GM21717 (cell line): ENCODE data around the gene HIVEP2.

Source experiments
- ATAC-seq: cut with Tn5 transposase; IDR thresholded peaks from one replicate; pipeline ENCODE4 v1.9.1; 2021; ENCODE audit warnings: mild to moderate bottlenecking, moderate library complexity; ENCODE audit not compliant: unreplicated experiment

Gene HIVEP2

DNA sequence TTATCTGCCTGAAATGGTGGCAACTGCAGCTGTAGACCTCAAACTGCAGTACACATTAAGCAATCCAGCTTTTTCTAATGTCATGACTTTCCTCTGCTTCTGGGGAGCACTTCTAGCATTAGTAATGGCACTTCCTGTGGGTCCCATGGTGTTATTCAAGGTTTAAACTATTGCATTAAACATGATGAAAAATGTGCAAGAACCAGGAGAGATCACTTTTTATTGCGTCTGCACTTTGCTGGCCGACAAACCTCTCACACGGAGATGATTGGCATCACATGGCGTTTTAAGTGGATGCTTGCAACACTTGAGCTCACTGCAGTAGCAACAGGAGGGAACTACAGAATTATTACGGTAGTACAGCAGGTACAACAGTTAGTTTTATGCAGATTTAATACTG is 148.4 kb downstream of the HIVEP2 start:
- ATAC-seq: no peak

DNA sequence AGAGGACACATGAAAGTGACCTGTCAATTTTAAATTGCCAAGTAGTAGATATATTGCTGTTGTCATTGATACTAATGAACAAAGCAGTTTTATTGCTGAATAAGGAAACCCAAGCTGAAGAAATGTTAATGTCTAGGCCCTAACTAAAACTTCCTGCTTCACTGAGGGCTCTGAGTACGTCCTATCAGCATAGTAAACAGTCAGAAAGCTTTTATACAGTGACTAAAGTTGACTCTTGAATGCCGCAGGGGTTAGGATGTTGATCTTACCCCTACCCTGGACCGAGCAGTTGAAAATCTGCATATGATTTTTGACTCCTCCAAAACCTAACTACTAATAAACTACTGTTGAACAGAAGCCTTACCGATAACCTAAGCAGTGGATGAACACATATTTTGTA is 149.0 kb downstream of the HIVEP2 start:
- ATAC-seq: no peak

DNA sequence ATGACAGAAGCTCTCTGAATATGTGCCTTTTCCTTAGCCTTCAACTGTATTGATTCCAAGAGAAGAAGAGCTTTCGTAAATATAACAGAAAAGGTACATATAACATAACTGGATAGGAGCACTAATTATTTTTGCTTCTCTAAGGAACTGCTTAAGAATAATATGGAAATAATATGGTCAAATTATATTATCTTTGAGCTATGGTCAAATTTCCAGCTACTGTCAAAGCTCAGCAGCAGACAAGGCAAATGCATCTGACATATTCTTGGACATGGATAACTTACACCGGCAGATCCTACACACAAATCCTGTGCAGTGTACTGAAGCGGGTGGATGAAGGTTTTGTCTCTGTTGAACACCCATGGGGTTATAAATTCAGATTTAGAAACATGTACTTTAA is 150.6 kb downstream of the HIVEP2 start:
- ATAC-seq: no peak

DNA sequence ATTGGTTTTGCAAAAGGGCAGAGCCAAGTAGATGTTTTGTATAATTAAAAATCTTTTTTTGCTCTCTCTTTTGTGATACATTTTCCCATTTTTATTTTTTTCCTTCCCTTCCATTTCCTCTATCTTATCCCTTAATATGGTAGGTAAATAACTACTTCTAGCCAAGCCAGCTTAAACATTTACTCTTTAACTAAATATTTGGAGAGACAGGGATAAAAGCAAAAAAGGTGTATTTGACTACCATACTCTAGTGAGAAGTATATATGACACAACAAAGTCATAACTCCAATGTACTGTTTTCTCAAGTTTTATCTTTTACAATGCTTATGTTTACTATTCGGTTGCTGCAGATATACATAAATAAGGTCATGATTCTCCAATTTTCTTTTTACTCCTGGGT is 154.7 kb downstream of the HIVEP2 start:
- no peak for ATAC-seq

DNA sequence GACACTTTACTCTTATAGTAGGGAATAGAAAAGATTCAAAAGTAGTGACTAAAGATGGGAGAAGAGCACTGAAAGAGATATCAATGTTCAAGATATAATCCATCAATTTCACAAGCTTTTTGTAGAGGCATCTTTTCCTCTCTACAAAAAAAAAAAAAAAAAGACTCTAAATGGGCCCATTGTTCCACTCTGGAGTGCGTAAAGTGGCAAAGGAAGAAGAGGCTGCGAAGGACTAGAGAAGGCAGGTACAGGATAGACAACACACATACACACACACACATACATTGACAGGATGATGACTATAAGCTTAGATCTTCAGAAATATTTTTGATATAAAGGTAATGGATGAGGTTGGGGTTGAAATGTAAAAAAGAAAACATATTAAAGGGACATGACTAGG is 157.6 kb downstream of the HIVEP2 start:
- no peak for ATAC-seq

DNA sequence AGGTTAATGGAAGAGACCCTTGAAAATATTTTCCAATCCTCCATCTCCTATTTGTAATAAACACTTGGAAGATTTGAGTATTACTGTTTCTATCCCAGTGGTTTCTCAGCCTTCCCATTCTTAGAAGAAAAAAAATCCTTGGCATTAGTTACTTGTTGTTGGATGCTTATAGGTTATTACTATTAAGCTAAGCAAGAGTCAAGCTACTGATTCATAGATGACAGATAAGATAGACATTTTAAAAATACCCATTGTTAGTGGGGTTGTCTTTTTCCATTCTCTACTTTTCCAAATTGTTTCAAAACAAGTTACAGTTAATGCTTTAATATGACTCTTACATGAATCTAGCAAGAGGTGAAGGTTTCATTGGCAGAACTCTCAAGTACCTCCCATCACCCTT is 158.5 kb downstream of the HIVEP2 start:
- ATAC-seq: no peak

DNA sequence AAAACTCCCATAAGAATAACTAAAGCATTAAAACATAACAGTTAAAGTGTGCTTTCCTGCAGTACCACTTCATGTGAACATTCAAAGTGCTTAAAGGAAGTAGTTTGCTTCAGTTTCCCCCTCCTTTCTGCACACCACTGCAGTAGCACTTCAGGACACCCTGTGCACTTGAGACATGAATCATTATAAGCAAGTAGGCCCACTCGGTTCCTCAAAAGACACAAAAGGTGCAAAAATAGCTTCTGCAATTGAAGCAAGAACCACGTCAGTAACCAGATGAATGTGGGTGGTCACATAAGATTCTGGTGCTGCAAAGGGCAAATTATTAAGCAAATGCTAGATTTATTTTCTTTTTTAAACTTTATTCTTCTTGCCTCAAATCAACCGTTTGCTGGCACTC is 160.6 kb downstream of the HIVEP2 start:
- ATAC-seq: peak; percentile 99

DNA sequence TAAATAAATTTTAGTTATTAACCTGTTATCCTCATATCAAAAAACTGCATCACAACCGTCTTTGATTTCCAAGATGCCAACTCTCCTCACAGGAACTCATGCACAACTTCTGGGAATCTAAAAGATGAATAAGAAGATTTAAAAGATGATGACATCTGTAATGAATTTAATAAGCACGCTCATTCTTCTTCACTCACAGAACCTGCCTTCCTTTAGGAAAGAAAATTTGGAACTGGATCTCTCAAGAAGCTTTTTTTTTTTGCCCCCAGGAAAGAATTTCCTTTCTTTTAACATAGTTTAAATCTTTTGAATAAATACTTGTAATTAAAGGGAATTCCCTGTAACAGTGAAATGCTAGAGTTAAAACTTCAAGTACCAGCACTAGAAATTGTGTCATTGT is 161.5 kb downstream of the HIVEP2 start:
- no peak for ATAC-seq

DNA sequence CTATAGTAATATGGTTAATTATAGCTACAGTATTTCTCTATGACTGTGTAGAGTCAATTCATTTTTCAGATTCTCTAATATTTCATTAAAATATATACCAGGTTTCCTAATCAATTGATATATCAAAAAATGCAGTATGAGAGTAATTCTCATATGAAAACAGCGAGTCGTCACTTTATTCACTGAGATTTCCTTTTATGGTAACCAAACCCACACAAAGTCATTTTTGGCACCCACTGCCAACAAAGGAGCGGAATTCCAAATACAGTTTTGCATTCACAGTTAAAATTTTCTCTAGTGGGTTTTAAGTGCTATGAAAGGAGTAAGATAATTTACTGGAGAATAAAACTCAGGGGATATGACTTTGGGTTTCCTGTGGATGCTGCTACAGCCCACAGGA is 163.8 kb downstream of the HIVEP2 start:
- ATAC-seq: no peak

DNA sequence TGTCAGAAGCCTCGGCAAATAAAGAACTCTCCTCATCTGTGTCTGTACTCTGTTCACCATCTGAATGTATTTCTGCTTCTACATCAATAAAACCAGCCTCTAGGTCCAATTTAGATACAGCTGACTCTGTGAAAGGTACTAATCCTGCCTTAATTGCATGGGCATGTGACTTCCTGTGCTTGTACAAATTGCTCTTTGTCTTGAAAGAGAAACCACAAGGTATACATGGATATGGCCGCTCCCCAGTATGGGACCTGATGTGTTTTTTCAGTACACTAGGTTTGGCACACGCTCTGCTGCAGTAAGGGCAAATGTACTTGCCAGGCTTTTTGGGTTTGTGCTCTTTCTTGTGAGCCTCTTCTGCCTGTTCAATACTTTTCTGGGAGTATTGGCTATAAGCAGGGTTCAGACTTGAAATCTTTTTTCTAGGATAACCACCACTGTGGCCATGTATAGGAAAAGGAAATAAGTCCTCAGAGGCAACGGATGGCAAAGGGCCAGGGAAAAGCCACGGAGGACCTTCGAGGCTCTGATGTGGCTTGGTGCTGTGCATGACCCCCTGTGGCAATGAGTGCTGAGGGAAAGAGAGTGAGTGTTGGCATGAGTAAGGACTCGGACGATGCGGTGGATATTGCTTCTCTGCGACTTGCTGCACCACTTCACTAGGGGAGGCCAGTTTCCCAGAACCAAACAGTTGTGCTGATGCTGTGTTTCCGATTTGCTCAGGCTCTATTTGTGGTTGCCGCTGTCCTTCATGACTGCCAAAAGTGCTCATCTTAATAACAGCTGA is 170.9 kb downstream of the HIVEP2 start:
- ATAC-seq: no peak

DNA sequence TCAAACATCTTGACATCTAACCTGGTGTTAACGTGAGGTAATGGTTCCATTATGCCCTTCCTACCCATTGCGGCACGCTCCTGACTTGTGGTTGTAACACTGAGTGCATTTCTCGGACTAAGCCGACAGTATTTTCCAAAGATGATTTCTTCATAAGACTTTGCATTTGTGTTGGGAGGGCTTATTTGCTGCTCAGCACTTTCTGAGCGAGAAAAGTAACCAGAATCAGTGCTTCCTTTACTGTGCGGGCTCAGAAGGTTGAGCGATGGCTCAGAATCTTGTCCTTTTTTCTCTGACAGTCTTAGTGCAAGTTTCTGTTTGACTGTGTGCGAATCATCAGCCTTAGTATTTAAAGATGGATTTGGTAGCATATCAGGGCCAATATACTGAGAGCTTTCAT is 171.7 kb downstream of the HIVEP2 start:
- no peak for ATAC-seq

DNA sequence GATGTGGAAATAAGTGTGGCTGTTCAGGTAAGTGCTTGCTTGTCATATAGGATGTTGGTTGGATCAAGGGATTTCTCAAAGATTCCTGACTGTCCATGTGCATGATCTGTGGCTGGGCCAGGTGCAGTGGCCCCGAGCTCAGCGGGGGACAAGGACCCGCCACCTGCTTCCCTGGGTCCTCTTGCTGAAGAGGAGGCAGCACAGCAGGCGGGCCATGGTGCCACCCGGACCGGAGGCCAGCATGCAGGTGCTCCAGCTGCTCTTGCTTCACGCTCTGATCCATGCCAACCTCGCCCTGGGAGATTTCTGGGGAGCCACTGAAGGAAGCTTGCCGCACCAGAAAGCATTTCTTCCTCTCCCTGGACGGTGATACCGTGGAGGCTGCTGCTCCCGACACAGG is 173.8 kb downstream of the HIVEP2 start:
- no peak for ATAC-seq

DNA sequence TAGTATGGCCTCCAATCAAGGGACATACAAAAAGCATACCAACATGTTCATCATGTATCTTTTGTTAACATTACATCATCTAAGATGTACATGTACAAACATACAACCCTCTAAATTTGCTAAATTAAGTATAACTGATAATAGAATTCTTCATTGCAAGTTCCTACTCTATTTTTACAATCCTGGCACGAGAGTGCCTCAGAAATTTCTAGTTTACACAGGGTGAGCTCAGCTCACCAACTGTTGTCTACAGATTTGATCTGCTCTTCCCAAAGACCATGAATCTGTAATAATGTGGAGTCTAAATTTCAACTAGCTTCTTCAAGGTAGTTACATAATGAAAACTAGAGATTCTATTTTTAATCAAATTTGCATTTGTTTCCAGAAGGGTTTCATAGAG is 179.7 kb downstream of the HIVEP2 start:
- no peak for ATAC-seq

DNA sequence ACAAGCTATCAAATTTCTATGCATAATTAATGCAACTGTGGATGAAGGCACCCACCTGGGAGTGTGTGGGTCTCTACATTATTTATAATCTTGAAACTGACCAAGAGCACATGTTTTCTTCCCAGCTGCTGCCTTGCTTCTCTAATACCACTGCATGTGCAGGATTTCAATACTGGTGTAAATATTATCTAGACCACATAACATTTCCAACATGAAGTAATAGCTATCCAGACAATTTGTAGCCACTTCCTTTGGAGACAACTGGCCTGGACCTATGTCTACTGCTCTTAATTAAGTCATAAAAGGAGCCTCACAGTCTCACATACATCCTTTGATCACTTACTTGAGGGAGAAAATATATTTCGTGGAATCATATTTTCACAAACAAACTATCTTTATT is 180.7 kb downstream of the HIVEP2 start:
- ATAC-seq: no peak

DNA sequence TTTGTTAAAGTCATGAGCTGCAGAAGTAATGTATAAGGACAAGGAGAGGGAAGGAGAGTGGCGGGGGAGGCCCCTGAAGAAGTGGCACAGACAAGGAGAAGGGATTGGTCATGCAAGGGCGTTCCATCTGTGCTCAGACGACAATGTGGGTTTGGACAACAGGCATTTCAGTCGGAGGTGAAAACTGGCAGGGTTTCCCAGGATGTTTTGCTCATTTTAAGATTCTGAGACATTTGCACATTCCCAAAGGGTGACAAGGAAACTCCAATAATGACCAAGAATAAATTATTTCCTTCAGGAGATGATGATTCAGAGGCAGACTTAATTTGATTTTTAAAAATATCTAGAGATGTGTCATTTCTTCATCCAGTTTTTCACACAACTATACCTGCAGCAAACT is 181.8 kb downstream of the HIVEP2 start:
- no peak for ATAC-seq

DNA sequence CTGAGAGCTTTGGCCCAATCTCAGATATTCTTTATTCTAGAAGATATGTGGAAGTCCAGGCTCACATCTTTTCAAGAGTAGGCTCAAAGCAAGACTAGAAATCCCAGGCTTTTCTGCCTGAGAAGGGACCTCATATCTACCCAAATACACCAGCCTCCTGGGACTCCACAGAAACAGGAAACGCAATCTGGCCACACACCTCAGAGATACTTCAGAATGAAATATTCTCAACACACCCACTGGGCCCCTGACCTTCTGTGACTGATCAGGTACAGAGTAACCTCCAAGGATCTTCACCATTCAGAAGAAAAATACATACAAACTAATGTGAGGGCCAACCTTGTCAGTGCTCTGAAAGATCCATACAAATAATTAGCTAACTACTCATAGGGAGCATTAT is 183.2 kb downstream of the HIVEP2 start:
- ATAC-seq: no peak

DNA sequence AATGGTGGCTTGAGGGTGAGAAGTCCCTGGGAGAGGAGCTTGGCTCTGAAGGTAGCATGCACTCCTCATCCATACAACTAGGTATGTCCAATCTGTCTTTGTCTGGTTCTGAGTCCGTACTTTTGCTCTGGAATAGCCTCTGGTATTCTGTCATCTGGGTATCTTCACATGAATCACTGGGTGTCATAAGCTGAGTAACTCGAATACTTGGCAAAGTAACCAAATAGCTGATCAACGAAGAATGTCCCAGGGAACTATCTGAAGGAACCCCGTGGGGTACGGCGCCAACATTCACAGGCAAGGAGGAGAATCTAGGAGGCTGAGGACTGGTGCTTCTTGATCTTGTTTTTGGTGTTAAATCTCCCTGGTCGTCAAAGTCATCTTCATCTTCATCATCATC is 184.8 kb downstream of the HIVEP2 start:
- ATAC-seq: no peak

DNA sequence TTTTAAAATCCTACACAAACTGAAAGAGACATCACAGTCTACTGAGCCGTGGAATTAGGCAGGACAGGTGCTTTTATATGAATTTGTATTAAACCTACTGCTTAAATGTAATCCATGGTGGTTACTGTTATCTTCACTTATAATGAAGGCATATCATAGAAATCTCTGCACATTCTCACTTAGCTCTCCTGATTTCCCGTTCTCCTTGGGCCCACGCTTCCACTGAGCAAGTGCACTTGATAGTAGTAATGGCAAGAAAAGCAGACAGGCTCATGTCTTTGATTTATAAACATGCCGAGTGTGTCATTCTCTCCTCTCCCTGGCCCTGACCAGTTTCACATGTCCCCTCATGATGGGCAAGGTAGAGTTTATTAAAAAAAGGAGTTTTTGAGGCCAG is 186.3 kb downstream of the HIVEP2 start:
- ATAC-seq: no peak

DNA sequence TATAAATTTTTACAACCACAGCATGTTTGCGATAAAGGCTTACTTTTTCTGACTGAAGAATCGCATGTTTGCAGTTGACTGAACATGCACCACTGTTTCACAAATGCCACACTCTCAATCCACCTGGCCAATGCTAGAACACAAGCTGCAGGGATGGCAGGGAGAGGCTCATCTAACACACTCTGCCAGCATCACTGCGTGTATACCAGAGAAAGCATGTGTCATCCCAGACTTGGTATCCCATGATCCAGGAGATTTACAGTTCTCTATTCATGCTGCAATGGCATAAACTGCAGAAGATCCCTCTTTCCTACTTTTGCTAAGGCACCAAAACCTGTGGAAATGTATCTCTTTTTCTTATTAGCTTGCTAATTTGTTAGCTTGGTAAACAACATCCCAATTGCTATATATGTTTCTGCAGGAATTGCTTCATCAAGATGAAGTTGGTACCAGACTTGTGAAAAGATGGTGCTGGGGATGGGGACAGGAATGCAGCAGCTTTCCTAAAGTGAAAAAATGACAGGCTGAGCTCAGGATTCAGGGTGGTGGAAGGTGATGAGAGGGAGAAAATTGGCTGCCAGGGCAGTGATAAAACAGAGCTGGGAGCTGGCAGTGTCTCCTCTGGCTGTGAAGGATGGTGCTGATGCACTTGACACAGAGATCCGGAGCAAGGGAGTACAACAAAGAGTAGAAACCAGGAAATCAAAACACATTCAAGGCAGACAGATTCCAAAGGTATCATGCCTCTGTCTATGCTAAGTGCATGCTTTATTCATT is 186.9 kb downstream of the HIVEP2 start:
- ATAC-seq: no peak

DNA sequence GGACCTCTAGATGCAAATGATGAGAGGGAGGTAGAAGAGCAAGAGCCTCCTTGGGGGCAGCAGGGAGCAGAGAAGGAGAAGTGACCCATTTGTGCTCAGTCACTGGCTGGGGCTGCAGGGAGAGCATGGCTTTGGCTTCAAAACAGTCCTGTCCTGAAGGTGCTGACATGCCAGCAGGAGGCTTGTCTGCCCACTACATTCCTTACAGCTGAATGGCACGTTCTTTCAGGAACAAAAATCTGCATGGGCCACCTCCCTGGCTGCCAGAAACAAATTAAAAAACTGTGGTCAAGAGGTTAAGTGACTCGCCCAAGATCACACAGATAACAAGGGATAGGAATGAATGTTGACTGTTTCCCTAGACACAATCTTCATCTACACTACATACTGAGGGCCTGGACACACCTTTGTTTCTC is 188.8 kb downstream of the HIVEP2 start:
- no peak for ATAC-seq

DNA sequence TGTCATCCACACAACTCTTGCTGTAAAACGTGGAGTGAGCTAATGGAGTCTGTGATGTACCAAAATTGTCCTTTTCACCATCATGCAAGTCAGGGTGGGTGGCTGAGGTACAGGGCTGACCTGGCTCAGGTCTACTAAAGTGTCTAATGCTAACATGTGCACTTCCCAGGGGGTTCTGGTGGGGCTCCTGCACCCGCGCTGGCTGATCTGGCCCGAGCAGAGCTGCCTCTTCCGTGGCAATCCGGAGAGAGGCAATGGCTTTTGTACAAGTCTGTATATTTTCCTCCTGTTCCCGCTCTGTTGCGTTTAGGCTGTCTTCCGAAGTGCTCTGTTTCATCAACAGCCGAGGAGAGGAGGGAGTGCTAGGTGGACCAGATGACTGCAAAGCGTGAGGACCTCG is 191.8 kb downstream of the HIVEP2 start:
- ATAC-seq: no peak

DNA sequence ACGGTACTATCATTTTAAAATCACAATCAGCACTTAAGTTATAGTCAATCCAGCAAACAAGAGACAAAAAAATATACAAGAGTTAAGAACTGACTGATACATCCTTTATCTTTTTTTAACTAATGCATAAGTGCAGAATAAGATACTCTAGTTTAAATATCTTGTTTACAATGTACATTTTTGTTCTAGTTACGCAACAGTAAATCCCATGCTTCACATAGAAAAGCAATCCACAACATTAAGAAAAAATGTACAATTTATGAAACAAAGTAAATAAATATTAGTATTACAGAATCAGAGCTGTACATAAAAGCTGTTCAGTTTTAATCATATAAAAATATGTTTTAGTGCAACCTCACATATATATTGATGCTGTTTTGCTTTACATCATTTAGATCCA is 192.6 kb downstream of the HIVEP2 start:
- no peak for ATAC-seq

DNA sequence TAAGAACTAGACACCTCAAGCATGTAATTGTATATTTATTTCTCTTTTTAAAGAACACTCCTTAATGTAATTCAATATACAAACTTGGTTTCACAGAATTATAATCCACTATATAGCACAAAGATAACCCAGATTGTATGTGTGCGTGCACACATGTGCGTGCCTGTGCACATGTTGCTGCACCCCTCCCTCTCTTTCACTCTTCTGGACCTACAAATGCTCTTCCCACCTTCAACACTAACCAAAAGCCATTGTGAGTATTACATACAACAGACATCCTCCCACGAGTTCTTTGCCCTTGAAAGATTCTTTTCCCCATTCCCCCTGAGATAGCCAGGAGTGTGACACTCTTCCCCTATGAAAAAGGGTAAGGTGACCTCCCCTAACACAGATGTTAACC is 193.5 kb downstream of the HIVEP2 start:
- no peak for ATAC-seq
